T-helper 22 cell (primary cell): ENCODE measurements around the gene THRB.
"Not testable (repeated sequence)": the region's sequence is repeated elsewhere in the genome, so short reads cannot be mapped to it uniquely, and the experiment has no call there.

Source experiments
- DNase-seq: peaks from one replicate; pipeline ENCODE4 v3.0.0-alpha.2; 2020; ENCODE audit warnings: low read depth

The THRB gene

DNA sequence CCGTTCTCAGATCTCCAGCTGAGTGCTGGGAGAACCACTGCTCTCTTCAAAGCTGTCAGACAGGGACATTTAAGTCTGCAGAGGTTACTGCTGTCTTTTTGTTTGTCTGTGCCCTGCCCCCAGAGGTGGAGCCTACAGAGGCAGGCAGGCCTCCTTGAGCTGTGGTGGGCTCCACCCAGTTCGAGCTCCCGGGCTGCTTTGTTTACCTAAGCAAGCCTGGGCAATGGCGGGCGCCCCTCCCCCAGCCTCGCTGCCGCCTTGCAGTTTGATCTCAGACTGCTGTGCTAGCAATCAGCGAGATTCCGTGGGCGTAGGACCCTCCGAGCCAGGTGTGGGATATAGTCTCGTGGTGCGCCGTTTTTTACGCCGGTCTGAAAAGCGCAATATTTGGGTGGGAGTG lies 399.8 kb downstream of the THRB start:
- not testable (repeated sequence) for DNase-seq

DNA sequence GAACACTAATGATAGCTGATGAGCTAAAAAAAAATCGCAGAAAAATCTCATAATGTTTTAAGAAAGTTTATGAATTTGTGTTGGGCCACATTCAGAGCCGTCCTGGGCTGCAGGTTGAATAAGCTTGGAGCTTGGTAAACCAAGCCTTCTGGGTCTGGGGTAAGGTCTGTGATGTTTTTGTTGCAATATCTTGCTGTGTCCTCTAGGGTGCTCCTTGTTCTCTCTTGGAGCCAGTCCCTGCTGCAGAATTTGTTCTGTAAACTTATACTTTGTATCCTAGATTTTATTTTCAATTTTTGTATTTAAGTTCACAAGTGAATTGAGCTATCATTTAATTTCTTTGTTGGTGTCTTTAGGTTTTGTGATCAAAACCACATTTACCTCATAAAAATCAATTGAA lies 405.9 kb downstream of the THRB start:
- DNase-seq: no peak

DNA sequence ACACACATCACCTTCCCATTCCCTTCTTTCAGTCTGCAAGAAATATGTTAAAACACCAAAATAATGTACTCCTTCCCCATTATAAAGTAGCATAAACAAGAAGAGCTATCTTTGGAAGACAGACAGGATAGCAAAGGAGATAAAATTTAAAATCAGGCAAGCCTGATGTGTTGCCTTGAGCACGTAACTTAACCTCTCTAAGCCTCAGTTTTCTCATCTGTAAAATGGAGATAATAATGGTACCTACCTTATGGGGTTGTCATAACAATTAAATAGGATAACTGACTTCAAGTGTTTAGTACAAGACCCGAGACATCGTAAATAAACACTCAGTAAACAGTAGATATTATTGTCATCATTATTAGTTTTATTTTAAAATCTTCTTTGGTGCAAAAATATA lies 407.2 kb downstream of the THRB start:
- no peak for DNase-seq

DNA sequence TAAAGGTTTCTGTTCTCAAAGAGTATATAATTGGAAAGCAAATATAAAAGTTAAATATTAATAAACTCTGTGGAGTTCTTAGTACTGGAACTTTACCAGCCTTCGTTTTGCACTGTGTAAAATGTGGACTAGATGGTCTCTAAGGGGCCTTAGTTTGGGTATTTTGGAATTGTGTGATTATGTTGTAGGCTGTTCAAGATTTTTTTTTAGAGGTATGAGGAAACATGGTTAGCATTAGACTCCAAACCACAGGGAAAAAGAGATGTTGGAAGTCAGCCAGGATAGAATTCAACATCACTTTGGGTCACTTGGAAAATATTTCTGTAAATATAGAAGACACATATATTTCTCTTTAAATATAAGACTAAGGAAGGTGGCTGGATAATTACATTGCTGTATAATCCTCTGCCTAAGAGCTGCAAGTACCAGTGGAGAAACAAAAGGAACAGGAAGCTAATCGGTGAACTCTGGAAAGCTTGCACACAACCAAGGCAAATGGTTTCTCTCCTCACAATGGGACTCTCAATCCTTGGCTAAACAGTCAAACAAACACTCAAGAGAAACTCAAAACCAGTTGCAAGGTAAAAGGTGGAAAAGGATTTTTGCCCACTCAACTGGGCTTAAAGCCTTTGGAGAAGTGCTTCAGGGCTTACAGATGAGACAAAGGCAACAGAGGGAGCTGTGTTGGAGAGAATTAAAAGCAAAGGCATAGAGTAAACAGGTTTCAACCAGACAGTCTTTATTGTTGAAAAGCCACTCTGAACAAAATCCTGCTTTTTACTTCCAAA lies 407.8 kb downstream of the THRB start:
- no peak for DNase-seq

DNA sequence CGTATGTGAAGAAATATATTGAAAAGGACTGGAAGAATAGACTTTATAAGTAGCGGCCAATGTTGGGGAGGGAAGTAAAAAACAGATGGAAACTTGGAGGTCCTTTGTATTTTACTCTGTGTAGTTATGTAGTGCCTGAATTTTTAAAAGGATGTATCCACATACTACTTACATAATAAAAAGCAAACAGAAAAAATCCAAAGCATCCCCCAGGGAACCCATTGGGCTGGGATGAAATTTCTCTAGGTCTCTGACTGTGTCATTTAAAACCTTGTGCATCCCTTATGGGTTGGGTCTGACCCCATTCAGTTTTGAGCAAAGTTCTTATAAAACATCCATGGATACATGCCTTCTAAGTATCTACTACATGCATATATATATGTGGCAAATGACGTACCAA lies 408.4 kb downstream of the THRB start:
- no peak for DNase-seq

DNA sequence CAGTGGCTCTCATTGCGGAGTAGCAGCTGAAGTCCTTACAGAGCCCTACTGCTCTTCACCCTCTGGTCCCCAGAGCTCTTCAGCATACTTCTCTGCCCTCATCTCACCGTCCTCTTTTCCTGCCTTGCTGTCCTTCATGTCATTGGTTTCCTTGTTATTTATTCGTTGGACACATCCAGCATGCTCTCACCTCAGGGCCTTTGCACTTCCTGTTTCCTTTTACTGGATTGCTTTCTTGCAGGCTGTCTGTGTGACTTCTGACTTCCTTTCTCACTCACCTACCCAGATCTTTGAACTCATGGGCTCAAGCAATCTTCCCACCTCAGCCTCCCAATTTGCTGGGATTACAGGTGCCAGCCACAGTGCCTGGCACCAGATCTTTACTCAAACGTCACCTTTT lies 422.5 kb downstream of the THRB start:
- no peak for DNase-seq

DNA sequence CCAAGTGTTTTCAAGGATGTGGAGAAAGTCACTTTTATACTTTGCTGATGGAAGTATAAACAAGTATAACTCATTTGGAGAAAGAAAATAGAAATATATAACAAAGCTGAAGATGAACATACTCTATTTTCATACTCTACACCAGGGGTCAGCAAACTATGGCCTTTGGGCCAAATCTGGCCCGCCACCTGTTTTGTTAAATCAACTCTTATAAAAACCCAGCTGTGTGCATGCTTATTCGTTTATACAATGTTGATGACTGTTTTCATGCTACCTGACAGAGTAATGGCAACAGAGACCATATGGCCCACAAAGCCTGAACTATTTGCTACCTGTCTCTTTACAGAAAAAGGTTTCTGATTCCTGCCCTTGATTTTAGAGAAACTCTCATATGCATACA lies 425.6 kb downstream of the THRB start:
- no peak for DNase-seq

DNA sequence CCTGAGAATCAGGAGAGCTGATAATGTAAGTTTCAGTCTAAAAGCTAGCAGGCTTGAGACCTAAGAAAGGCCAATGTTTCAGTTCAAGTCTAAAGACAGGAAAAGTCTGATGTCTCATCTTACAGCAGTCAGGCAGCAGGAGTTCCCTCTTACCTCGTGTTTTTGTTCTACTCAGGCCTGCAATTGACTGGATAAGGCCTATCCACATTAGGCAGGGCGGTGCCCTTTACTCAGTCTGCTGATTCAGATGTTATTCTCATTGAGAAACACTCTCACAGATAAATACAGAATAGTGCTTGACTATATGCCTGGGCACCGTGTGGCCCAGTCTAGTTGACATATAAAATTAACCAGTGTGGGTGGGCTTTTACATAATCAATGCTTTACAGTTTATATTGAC lies 427.2 kb downstream of the THRB start:
- DNase-seq: no peak
